ENCODE data around the gene EFEMP1.

- TF ChIP-seq CTCF (IDR thresholded peaks at IDR 0.05 in 2 of 3, conservative IDR thresholded peaks at IDR 0.05 in 1 of 3; ENCODE audit: borderline replicate concordance in 1 of 3, insufficient read depth in 1 of 3, low read depth in 2 of 3, low read length in 2 of 3) (no peak), RAD21 (IDR thresholded peaks at IDR 0.05; ENCODE audit: low read depth) (no peak), POLR2A (IDR thresholded peaks at IDR 0.05; ENCODE audit: borderline replicate concordance, extremely low read depth, insufficient read depth, insufficient read length) (no peak), POLR2AphosphoS5 (IDR thresholded peaks at IDR 0.05; ENCODE audit: low read depth, low read length) (no peak), CEBPB (IDR thresholded peaks at IDR 0.05; ENCODE audit: low read depth) (no peak), REST (IDR thresholded peaks at IDR 0.05; ENCODE audit: low read depth) (no peak), EZH2 (IDR thresholded peaks at IDR 0.05) (no peak), CBX3 (IDR thresholded peaks at IDR 0.05; ENCODE audit: low read depth) (no peak), SRF (IDR thresholded peaks at IDR 0.05; ENCODE audit: low read depth) (no peak), TCF7L2 (IDR thresholded peaks at IDR 0.05; ENCODE audit: borderline replicate concordance, extremely low read depth, insufficient read depth, insufficient read length) (no peak), ZBTB33 (IDR thresholded peaks at IDR 0.05; ENCODE audit: extremely low read depth, insufficient replicate concordance, low read length) (no peak), MAX (IDR thresholded peaks at IDR 0.05) (no peak), YY1 (IDR thresholded peaks at IDR 0.05; ENCODE audit: extremely low read depth, insufficient replicate concordance, low read depth, low read length) (no peak)
- TF ChIP-seq, protein P1, sequence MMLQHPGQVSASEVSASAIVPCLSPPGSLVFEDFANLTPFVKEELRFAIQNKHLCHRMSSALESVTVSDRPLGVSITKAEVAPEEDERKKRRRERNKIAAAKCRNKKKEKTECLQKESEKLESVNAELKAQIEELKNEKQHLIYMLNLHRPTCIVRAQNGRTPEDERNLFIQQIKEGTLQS (IDR thresholded peaks at IDR 0.05), result no peak
Measured at GRCh38 chr2:55970500-55970899, 46.9 kb upstream of the EFEMP1 start.
